SH-SY5Y (cell line): ENCODE results near the gene STMND1.

Source experiments
- GATA2 ChIP-seq: IDR thresholded peaks from 2 replicates; pipeline ENCODE4 v1.6.1; 2011; ENCODE audit warnings: mild to moderate bottlenecking, low read depth, low read length
- GATA3 ChIP-seq: IDR thresholded peaks from 2 replicates; pipeline ENCODE4 v1.6.1; 2011; ENCODE audit warnings: low read depth, mild to moderate bottlenecking, low read length, moderate library complexity

DNA sequence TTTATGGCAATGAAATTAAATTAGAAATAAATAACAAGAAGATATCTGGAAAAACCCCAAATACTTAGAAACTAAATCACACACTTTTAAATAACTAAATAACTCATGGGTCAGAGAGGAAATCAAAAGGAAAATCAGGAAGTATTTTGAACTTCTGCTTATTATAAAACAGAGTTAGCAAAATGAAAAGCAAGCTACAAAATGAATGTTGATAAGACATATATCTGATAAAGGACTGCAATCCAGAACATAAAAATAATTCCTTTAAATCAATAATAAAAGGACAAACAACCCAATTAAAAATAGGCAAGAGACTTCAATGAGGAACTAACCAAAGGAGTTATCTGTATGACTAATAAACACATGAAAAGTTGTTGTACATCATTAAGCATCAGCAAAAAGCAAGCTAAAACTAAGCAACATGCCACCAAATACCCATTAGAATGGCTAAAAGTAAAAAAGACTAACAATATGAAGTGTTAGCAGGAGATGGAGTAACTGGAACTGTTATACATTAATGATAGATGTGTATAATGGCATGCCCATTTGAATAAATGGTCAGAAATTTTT lies 38.9 kb upstream of the STMND1 start:
- TF ChIP-seq GATA2 (no peak), GATA3 (no peak)
